Activated CD4-positive, alpha-beta T cell treated with anti-CD3 and anti-CD28 coated beads for 1 hour (primary cell): ENCODE results near the gene CBR3.

Source experiments
- DNase-seq: peaks from one replicate; pipeline ENCODE4 v3.0.0-alpha.2; 2020

CBR3 gene

DNA sequence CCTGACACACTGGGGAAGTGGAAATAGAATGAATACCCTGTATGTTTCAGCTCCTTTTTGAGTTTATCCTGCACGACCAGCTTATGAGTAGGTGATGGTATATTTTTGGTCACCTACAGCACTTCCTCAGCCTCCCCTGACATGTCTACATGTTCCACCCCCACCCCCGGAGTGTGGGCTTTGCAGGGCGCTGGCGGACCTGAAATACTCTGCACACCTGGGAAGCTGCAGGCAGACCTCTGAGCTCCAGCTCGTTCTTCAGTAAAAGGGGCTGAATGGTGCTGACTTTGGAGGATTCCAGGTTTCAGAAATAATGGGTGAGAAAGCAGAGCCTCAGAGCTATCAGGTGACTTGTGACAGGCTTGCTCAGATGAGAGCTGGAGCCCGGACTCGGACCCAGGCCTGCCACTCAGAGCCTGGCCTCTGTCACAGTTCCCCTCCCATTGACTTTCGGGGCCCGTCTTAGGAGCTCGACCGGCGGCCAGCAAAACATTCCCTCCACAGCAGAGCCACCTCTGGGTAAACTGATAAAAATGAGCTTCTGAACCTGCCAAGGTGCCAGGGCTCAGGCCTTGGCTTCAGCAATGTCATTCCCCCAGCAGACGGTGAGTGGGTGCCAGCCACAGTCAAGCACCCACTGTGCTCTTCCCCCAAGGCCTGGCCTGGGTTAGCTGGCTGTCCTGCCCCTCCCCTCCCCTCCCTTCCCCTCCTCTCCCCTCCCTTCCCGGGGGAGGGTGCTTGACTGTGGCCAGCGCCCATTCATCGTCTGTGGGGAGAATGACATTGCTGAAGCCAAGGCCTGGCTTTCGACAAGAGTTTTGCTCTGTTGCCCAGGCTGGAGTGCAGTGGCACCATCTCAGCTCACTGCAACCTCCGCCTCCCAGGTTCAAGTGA lies 51.9 kb downstream of the CBR3 start:
- DNase-seq, result no peak

DNA sequence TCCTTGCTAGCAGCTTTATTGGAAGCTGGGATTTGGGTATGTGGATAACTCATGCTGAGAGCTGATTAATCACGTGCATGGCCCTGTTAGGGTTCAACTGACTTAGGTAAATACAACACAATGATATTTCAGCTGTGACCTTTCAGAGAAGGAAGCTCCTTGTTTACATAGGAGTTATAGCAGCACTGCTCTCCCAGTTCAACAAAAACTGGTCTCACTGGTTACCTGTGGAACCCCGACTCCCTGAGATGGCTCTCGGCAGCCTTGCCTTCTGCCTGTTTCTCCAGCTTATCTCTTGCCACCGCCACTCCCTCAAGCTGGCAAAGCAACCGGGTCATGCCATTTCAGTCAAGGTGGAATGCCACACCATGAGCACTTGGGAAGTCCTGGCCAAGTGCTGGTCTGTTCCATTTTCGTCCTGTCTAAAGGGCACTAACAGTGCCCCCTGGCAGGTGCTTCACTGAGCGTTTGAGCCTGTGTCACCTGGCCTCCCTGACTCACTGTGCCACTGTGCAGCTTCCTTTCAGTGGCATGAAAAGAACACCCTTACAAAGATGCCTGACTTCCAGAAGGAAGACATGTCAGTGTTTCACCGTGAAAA lies 53.3 kb downstream of the CBR3 start:
- no peak for DNase-seq

DNA sequence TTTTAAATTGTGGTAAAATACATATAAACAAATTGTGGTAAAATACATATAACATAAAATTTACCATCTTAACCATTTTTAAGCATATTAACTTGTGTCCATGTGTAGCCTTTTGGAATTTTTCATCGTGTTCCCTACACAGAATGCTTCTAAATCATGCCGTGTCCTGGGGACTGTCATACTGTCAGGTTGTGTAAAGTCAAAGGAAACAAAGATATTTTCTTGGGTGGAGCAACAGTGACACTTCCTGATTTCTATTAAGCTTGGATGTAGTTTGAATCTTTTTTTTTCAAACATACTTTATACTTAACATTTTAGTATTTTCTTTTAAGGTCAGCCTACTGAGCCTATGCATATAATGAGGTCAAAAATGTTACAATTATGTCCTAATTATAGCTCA lies 54.1 kb downstream of the CBR3 start:
- no peak for DNase-seq

DNA sequence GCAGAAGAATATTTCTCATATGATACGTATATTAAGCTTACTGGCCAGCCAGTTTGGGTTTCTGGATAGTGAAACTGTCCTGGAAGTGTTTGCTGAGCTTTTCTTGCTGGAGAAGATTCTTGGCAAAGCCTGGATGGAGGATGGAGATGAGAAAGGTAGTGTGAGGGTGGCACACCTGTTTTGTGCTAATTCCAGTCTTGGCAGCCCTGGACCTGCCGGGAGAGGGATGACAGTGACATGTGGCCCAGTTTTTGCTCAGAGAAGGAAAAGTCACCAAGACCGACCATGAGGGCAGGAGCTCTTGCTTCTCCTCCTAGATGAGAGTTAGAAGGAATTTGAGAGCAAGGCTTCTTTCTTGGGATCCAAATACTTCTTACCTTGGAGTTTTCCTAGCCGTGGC lies 55.9 kb downstream of the CBR3 start:
- DNase-seq, result no peak

DNA sequence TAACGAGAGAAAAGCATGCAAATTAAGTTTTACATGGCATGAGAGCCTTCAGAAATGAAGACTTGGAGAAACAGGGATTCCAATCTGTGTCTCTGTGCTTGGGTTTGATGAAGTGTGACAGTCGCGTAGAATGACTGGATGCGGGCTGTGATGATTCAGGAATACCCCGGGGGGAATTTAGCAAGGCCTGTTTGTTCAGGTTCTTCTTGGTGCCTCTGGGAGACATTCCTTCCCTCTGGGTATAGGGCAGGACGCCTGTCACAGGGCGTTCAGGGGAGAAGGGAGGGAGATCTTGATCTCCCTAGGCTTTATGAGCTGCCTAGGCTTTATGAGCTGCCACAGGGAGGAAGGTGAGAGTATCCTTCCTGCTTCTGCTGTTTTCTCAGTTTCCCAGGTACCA lies 58.3 kb downstream of the CBR3 start:
- no peak for DNase-seq

DNA sequence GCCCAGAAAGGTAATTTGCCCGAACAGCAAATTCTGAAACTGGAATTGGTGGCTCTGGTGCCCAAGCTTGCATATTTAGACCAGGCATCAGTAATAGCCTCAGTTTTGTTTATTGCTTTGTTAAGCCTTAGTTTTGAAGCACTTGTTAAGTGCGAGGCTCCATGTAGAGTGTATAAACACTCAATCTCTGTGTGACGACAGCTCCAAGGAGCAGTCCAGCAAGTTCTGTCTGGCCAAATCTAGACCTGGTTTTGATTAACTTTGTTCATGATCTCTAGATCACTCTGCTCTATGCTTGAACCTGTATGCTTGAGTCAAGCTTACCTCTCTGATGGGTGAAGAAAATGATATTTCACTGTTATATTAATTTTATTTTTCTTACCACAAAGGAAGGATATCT lies 59.1 kb downstream of the CBR3 start:
- no peak for DNase-seq

DNA sequence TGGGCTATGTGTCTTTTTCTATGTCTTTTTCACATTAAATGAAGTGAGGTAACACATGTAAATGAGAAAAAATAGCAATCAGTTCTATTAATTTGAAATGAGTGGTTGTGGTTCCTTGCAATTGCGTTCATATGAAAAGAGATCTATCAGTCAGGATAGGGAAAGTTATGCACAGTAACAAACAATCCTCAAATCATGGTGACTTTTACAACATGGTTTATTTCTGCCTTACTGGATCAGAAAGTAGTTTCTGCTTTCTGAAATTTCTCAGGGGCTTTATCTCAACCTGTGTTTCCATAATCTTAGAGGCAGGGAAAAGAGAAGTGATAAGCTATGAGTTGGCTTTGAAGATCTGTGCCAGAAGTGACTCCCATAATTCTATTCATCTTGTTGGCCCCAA lies 60.7 kb downstream of the CBR3 start:
- no peak for DNase-seq
